Sigmoid colon (tissue), 4 donors: ENCODE data around the gene KCNIP2.

ENCODE experiments used
- CTCF ChIP-seq, 4 experiments: fragments of 450-650 bp in 3 of 4; fragments of 200-600 bp in 1 of 4; IDR thresholded peaks; one replicate each; pipeline ENCODE4 v1.5.1; 2016 to 2019; ENCODE audit warnings: antibody characterized with exemption in 4 of 4, mild to moderate bottlenecking in 3 of 4, moderate library complexity in 2 of 4
- POLR2AphosphoS5 ChIP-seq, 4 donors: sonication (generic); formaldehyde crosslinking; IDR thresholded peaks; one replicate each; pipeline ENCODE4 v1.6.1; 2017; ENCODE audit warnings: antibody characterized with exemption in 4 of 4

- TF ChIP-seq CTCF (IDR thresholded peaks at IDR 0.05) = no peak
- TF ChIP-seq POLR2AphosphoS5 (IDR thresholded peaks at IDR 0.05) = no peak
Measured at GRCh38 chr10:101834341-101834740, 9.3 kb downstream of the KCNIP2 start.
